GM12801 (cell line): ENCODE data around the gene SLAMF8.

Source experiments
- TF ChIP-seq, protein P1 (sequence below): IDR thresholded peaks from one replicate; pipeline ENCODE4 v1.5.1; 2011; ENCODE audit warnings: control low read depth; ENCODE audit not compliant: insufficient read length; ENCODE audit errors: extremely low read depth

The SLAMF8 gene

DNA sequence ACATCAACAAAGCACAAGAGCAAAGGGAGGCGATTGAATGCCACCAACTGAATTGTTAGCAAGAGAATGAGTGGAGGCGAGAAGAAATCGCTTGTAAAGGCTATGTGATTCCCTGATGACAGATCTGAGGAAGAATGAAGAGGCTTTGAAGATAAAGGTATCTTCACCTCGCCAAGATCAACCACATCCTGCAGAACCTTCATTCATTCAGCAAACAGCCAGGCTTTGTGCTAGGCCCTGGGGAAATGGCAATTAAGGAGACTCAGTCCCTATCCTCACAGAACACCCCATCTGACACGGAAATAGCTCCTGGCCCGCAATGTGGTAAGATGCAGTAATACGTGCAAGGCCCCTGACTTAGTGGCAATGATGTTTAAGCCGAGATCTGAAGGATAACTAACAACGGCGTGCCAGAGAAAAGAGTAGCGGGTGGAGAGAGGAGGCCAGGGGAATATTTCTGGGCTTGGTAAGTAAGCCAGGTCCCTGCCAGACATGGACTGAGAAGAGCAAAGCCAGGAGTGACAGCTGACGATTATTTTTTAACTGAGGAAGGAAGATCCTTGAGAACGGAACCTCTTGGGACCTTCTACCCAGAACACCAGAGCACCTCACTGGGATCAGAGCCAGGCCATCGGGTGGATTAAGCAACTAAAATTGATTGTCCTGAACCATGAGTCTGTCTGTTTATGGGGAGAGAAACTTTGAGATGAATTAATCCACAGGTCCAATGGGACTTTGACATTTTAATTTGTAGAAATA, 40.4 kb downstream of the SLAMF8 start:
- TF ChIP-seq, protein P1, sequence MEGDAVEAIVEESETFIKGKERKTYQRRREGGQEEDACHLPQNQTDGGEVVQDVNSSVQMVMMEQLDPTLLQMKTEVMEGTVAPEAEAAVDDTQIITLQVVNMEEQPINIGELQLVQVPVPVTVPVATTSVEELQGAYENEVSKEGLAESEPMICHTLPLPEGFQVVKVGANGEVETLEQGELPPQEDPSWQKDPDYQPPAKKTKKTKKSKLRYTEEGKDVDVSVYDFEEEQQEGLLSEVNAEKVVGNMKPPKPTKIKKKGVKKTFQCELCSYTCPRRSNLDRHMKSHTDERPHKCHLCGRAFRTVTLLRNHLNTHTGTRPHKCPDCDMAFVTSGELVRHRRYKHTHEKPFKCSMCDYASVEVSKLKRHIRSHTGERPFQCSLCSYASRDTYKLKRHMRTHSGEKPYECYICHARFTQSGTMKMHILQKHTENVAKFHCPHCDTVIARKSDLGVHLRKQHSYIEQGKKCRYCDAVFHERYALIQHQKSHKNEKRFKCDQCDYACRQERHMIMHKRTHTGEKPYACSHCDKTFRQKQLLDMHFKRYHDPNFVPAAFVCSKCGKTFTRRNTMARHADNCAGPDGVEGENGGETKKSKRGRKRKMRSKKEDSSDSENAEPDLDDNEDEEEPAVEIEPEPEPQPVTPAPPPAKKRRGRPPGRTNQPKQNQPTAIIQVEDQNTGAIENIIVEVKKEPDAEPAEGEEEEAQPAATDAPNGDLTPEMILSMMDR = no peak

DNA sequence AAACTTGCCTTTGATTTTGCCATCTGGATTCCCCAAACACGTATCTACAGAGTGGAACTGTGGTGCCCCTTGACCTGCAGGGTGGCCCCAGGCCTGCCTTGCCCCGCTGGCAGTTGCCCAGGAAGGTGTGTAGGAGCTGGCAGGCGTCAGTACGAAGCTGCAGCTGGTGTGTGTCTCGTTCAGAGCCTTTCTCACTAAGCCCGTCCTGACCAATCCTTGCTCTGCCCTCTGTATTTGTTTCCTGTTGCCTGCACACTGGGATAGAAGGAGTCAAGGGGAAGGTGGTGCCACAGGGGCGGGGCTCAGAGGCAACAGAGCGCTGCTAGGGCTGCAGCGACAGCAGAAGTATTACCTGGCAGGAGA, 41.0 kb downstream of the SLAMF8 start:
- TF ChIP-seq, protein P1 = no peak

DNA sequence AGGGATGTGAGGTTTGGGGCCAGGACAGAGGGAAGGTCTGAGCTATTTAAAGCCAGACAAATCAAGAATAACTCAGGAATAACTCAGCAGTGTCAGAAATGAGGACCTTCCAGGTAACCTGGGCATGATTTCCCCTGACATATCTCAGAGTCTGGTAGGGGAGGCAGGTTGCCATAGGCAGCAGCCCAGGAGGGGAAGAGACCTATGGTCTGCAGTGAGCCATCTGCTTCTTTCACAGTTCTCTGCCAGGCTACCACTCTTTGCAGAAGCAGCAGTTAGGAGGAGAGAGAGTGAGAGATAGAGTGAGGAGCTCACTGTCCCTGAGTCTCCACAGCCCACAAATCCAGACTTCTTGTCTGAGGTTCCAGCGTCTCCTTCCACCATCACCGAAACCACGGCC, 42.1 kb downstream of the SLAMF8 start:
- TF ChIP-seq, protein P1 = no peak

DNA sequence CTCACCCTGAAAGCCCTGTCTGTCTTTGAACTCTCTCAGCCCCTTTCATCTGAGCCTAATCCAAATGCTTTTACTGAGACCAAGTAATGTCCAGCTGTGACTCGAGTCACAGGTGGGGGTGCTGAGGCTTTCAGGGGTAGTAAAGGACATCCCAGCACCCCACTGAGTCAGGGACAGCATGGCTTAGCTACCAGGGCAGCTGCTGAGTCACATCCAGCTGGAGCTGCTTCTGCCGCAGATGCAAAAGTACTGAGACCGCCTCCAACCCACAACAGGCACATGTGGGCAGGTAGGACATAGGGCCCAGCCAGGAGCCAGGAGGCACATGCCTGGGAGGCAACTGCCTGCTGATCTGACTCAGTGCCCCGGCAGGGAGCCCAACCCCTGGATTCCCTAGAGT, 42.5 kb downstream of the SLAMF8 start:
- TF ChIP-seq, protein P1 = no peak

DNA sequence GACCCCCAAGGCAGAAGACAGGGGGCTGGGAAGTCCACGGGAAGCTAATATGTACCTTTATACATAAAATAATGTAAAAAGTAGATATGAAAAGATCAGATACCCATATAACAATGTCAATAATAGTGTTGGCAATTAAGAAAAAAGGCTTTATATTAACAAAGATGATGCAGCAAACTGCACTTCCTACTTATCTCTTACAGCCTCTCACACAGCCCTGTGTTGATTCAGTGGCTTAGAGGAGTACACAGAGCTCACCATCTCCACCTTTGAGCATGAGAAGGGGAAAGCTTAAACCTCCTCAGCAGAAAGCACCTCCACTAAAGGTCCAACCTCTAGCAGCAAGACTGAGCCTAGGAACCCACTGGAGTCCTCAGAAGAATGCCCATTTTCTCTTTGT, 42.9 kb downstream of the SLAMF8 start:
- TF ChIP-seq, protein P1 = no peak

DNA sequence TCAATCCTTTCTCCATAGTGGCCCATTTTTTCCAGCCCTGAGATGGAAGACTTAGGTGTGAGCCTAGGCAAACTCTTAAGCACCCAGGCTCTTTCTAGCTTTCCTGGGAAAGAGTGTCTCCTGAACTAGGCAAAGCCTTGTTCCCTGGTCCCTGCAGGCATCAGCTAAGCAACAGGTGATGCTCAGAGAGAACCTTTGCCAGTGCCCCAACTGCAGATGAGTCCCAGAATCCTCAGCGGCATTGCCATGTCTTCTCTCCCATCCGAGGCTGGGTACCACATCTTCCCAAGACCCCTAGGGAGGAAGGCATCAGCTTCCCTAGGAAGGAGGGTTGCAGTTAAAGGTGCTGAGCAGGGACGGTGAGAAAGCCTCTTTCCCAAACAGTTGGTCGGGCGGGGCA, 44.0 kb downstream of the SLAMF8 start:
- TF ChIP-seq, protein P1 = no peak

DNA sequence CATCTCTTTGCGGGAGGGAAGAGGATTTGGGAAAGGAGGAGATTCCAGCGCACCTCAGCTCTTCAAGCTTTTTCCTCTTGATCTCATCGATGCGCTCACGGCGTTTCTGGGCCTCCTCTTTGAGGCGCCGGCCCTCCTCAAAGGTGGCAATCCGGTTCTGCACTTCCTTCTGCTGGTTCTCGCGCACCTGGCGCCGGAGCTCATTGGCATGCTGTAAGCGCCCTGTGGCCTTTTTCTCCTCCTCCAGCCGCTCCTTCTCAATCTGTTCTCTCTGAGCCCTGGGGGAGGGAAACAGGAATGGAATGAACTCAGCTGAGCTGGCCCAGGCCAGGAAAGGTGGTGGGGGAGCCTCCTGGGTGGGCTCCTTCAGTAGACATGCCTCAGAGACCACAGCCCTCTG, 46.2 kb downstream of the SLAMF8 start:
- TF ChIP-seq, protein P1 = no peak
